Ovary (tissue), 3 donors: ENCODE data around the gene ZNF778.

Experiments used
- EP300 ChIP-seq: sonication (generic); formaldehyde crosslinking; IDR thresholded peaks from one replicate; pipeline ENCODE4 v1.6.1; 2017; ENCODE audit warnings: antibody characterized with exemption
- POLR2A ChIP-seq: fragments of 450-650 bp; IDR thresholded peaks from one replicate; pipeline ENCODE4 v1.6.1; 2017; ENCODE audit warnings: antibody characterized with exemption, mild to moderate bottlenecking, moderate library complexity
- TF ChIP-seq, protein P1 (sequence below), 3 donors: fragments of 450-650 bp in 2 of 3; fragments of 200-600 bp in 1 of 3; IDR thresholded peaks; one replicate each; pipeline versions ENCODE4 v1.5.1 to v1.8.0; 2016 to 2022; ENCODE audit warnings: antibody characterized with exemption in 3 of 3, mild to moderate bottlenecking in 1 of 3
- donor health status: DM: no; HTN: no; CAD: no.

GRCh38 chr16:89277049-89277448 lies 59.5 kb downstream of the ZNF778 start:
- TF ChIP-seq, protein P1, sequence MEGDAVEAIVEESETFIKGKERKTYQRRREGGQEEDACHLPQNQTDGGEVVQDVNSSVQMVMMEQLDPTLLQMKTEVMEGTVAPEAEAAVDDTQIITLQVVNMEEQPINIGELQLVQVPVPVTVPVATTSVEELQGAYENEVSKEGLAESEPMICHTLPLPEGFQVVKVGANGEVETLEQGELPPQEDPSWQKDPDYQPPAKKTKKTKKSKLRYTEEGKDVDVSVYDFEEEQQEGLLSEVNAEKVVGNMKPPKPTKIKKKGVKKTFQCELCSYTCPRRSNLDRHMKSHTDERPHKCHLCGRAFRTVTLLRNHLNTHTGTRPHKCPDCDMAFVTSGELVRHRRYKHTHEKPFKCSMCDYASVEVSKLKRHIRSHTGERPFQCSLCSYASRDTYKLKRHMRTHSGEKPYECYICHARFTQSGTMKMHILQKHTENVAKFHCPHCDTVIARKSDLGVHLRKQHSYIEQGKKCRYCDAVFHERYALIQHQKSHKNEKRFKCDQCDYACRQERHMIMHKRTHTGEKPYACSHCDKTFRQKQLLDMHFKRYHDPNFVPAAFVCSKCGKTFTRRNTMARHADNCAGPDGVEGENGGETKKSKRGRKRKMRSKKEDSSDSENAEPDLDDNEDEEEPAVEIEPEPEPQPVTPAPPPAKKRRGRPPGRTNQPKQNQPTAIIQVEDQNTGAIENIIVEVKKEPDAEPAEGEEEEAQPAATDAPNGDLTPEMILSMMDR (IDR thresholded peaks at IDR 0.05): no peak
- no peak for TF ChIP-seq POLR2A
- TF ChIP-seq EP300: no peak
